Glomerular endothelial cell (primary cell): ENCODE results near the gene KLHDC7B. TPM values are rescaled to one million over a fixed set of nuclear protein-coding genes. Genes with fewer than 3 reads are reported as not detected.

Experiments used
- DNase-seq: peaks from one replicate; pipeline ENCODE4 v3.0.0-alpha.2; 2011; ENCODE audit warnings: low read depth, low spot score; ENCODE audit errors: extremely low read depth
- total RNA-seq: library from RNA; depleted of rRNA; stranded (reverse); fragments of >200 nt; gene quantifications from 2 replicates; pipeline ENCODE4 v1.2.3, GENCODE V29; 2015

KLHDC7B gene
- total RNA-seq, 1 donor from 2014 or later: not detected

DNA sequence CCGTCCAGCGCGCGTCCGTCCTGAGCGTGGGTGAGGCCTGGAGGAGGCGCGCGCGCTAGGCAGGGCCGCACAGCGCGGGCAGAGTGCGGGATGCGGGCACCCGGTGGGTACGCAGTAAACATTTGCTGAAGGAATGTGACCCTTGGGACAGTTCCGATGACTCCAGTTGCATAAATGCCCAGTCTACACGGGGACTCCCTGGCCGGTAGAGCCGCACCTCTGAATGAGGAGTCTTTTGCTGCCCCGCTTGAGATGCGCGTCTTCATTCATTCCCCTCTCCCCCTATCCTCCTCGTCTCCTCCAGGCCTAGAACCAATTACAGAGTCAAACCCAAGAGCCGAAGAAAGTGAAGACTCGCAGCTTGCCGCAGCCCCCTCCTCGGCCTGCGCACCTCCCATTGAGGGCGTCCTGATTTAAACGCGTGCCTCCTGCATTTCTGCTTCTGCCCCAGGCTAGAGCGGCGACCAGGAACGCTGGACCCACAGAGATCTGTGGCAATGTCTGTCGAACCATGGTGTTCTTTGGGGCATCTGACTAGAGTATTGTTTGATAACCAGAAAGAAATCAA lies 37.7 kb downstream of the KLHDC7B start:
- no peak for DNase-seq

DNA sequence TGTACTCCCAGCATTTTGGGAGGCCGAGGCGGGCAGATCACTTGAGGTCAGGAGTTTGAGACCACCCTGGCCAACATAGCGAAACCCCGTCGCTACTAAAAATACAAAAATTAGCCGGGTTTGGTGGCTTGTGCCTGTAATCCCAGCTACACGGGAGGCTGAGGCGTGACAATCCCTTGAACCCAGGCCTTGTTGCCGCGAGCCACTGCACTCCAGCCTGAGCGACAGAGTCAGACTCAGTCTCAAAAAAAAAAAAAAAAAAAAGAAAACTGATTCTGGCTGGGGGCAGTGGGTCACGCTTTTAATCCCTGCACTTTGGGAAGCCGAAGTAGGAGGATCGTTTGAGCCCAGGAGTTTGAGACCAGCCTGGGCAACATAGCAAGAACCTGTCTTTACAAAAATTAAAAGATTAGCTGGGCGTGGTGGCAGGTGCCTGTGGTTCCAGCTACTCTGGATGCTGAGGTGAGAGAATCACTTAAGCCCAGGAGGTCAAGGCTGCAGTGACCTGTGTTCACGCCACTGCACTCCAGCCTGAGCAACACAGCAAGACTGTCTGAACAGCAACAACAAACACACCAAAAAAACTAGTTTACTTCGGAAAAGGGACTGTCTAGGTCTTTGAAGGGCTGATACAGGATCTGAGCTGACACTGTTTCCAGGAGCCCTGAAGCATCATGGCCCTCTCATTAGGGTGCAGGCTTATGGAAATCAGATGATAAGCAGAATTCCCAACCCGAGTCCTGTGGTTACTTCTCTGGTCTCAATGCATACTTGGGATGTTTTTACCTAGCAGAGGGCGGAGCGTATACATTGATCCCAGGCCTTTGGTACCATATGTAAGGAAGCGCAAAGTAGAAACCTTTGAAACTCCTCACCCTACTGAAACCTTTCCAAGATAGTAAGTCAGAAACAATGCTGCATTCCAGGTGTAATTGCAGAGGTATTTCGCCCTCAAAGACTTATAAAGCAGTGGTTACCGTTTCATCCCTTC lies 38.7 kb downstream of the KLHDC7B start:
- DNase-seq: no peak

- DNase-seq: no peak
These were observed 39.5 kb downstream of the KLHDC7B start for GRCh38 chr22:50585238-50585637.

DNA sequence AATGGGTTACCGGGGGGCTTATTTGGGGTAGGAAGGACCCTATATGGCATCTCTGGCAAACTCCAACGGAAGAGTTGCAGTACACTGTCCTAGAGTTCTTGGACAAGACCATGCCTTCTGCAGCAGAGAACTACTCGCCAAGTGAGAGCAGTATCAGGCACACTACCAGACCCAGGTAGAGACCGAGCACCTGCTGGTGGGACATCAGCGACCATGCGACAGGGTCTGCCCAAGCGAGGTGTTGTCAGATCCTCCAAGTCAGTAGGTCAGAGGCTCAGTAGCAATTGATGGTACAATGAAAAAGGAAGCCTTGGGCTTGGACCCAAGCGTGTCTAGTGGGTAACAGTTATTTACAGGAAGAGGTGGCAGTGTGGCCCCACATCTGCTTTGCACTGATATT lies 40.1 kb downstream of the KLHDC7B start:
- no peak for DNase-seq

DNA sequence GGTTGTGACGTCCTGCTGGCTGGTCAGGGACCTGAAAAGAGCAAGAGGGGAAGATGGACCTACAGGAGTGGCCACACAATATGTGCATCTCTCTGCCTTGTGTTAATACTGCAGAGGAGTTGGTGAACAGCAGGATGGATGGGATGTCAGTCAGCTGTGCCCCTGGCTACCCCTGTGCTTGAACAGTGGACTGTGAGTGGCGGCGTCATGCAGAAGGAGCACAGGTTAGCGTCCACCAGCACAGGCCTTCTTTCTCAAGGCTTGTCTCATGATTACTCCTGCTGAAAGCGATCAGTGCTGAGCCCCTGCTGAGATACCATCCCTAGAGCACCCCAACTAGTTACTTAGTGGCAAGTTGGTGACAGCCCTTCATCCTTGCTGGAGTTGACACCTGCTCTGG lies 40.7 kb downstream of the KLHDC7B start:
- DNase-seq: no peak

DNA sequence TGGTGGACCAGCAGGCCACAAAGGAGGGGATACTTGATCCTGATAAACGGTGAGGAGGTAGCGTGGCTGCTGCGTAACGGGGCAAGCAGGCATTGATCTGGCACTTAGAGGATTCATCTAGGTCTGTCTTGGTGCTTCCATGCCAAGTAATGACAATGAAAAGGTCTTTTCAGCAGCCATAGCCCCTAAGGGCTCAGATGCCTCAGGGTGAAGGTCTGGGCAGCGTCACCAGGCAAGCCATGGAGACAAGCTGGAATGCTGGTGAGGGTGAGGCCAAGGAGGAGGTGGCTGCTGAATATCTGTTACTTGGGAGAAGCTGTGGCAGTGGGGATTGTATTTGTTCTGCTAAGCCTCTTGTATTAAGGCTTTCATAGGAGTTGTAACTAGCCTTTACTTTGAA lies 41.7 kb downstream of the KLHDC7B start:
- no peak for DNase-seq

DNA sequence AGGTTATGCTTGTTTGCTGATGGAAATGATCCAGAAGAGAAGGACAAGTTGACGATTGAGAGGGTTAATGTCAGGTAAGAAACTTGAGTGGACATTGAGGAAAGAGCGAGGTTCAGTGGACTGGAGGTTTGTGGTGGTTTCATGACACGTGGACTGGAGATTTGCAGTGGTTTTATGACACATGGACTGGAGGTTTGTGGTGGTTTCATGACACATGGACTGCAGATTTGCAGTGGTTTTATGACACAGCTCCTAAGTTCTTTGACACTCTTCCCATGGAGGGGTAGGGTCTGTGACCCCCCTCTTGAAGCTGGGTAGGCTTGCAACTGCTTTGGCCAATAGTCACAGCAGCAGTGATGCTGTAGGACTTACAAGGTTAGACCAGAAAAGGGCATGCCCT lies 49.5 kb downstream of the KLHDC7B start:
- DNase-seq: no peak

- no peak for DNase-seq
These were observed 51.4 kb downstream of the KLHDC7B start for GRCh38 chr22:50597097-50597496.

DNA sequence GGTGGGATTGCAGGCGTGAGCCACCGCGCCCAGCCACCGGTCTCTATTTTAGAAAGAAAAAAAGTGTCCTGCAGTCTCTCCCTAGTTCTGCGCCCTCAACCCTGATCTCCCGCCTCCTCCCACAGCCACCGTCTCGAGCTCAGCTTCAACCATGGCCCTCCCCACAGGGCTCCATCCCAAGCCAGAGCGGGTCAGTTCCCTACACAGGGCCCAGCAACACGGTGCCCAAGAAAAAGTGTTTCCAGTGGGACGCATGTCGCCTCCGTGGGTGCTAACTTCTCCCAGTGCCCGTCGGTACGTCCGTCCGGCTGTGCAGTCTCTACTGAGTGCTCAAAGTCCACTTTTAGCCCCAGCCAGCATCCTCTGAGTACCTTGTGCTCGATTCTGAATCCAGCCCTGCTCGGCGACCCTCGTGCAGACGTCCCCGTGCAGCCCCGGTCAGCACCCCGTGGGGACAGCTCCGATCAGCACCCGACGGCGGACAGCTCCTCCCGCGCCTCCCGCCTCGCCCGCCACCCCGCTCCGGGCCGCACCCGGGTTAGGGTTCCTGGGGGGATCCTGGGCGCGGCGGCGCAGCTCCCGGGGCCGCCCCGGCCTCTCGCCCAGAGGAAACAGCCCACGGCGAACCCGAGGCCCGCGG lies 54.2 kb downstream of the KLHDC7B start:
- no peak for DNase-seq

GRCh38 chr22:50600538-50600937 lies 54.8 kb downstream of the KLHDC7B start, which contains the start of gene MAPK8IP2:
Gene MAPK8IP2 (plus strand): TSS chr22:50600793. CDS start chr22:50600819, 26 bp downstream.
- no peak for DNase-seq

Other genes with a start within 250 kb of the KLHDC7B start
- 130 and 233 TPM in 2 replicates for gene PLXNB2, start 238.3 kb upstream of the KLHDC7B start, total RNA-seq
- gene DENND6B, start 218.9 kb upstream of the KLHDC7B start, total RNA-seq: 6.4 and 15.2 TPM in 2 replicates
- gene PPP6R2, start 202.6 kb upstream of the KLHDC7B start, total RNA-seq: 46.5 and 67.4 TPM in 2 replicates
- 53.7 and 66.0 TPM in 2 replicates for gene SBF1, start 70.9 kb upstream of the KLHDC7B start, total RNA-seq
- 3.1 and 5.4 TPM in 2 replicates for gene ADM2, start 64.4 kb upstream of the KLHDC7B start, total RNA-seq
- gene MIOX, start 59.0 kb upstream of the KLHDC7B start, total RNA-seq: not detected in 2 replicates
- gene LMF2, start 38.2 kb upstream of the KLHDC7B start, total RNA-seq: 82.2 and 93.8 TPM in 2 replicates
- gene NCAPH2, start 37.7 kb upstream of the KLHDC7B start, total RNA-seq: 20.9 and 30.9 TPM in 2 replicates
- 2.6 and 7.3 TPM in 2 replicates for gene SCO2, start 20.3 kb upstream of the KLHDC7B start, total RNA-seq
- 11.3 and 23.9 TPM in 2 replicates for gene TYMP, start 15.9 kb upstream of the KLHDC7B start, total RNA-seq
- 1.7 and 2.6 TPM in 2 replicates for gene SYCE3, start 17.0 kb downstream of the KLHDC7B start, total RNA-seq
- gene CPT1B, start 32.5 kb downstream of the KLHDC7B start, total RNA-seq: 10.7 TPM in 1 of 2 replicates, not detected in the other
- 42.7 and 60.4 TPM in 2 replicates for gene CHKB, start 37.0 kb downstream of the KLHDC7B start, total RNA-seq
- gene MAPK8IP2, start 54.9 kb downstream of the KLHDC7B start, total RNA-seq: 0.29 and 0.58 TPM in 2 replicates
- gene ARSA, start 82.3 kb downstream of the KLHDC7B start, total RNA-seq: 59.4 and 73.5 TPM in 2 replicates
- 51.9 and 103 TPM in 2 replicates for gene SHANK3, start 126.9 kb downstream of the KLHDC7B start, total RNA-seq
- gene ACR, start 192.3 kb downstream of the KLHDC7B start, total RNA-seq: 0.76 TPM in 1 of 2 replicates, not detected in the other
- gene RABL2B, start 237.7 kb downstream of the KLHDC7B start, total RNA-seq: 9.6 and 15.3 TPM in 2 replicates